ENCODE results near the gene NOS2. TPM values are rescaled to one million over a fixed set of nuclear protein-coding genes. Genes with fewer than 3 reads are reported as not detected.
A peak's percentile ranks its signal among the peaks of the same experiment; 100 is the strongest.

The NOS2 gene
- total RNA-seq, 2 donors from 2014 or later = not detected

GRCh38 chr17:27783440-27784350, 16.6 kb downstream of the NOS2 start:
- H3K27me3 Mint-ChIP-seq = peaks cover 12% of the 10 kb centered on the region
- H3K4me3 Mint-ChIP-seq = no peak overlapping the region
- H3K9me3 Mint-ChIP-seq = no peaks in the 10 kb centered on the region
- no peaks in the 10 kb centered on the region for H3K36me3 Mint-ChIP-seq (ENCODE audit: low read depth)
- no peak for ATAC-seq (replicated peaks)
- H3K27ac Mint-ChIP-seq = no peak overlapping the region
- H3K4me1 Mint-ChIP-seq = no peaks in the 10 kb centered on the region

- Mint-ChIP-seq H3K27ac (no peak overlapping the region), H3K4me1 (no peaks in the 10 kb centered on the region), H3K27me3 (peaks cover 12% of the 10 kb centered on the region), H3K4me3 (no peak overlapping the region), H3K36me3 (ENCODE audit: low read depth) (no peaks in the 10 kb centered on the region), H3K9me3 (no peaks in the 10 kb centered on the region)
- ATAC-seq (replicated peaks) = no peak
These were observed 17.5 kb downstream of the NOS2 start for GRCh38 chr17:27782791-27783206.

DNA sequence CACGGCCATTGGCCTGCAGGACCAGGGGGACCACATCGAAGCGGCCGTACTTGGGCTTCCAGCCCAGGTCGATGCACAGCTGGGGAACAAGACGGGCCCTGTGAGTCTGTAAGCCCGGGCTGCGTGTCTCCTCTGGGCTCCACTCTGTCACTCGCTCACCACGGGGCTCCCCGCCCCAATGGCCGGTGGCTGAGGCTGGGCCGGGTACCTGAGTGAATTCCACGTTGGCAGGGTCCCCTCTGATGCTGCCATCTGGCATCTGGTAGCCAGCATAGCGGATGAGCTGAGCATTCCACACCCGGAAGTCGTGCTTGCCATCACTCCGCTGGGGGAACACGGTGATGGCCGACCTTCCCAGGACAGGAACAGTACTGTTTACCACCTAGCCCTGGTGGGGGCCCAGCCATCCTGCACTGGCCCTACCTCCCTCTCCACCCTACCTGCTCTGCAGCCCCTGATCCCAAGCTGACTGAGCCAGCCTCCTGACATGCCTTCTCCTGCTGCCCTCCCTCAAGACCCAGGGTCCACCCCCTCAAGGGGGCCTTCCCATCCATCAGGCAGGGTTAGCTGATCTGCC, 19.4 kb downstream of the NOS2 start:
- ATAC-seq (replicated peaks) = no peak
- H3K27ac Mint-ChIP-seq = no peak overlapping the region
- peaks cover 12% of the 10 kb centered on the region for H3K27me3 Mint-ChIP-seq
- no peaks in the 10 kb centered on the region for H3K9me3 Mint-ChIP-seq
- H3K4me3 Mint-ChIP-seq = no peak overlapping the region
- H3K4me1 Mint-ChIP-seq = no peaks in the 10 kb centered on the region
- no peaks in the 10 kb centered on the region for H3K36me3 Mint-ChIP-seq (ENCODE audit: low read depth)

DNA sequence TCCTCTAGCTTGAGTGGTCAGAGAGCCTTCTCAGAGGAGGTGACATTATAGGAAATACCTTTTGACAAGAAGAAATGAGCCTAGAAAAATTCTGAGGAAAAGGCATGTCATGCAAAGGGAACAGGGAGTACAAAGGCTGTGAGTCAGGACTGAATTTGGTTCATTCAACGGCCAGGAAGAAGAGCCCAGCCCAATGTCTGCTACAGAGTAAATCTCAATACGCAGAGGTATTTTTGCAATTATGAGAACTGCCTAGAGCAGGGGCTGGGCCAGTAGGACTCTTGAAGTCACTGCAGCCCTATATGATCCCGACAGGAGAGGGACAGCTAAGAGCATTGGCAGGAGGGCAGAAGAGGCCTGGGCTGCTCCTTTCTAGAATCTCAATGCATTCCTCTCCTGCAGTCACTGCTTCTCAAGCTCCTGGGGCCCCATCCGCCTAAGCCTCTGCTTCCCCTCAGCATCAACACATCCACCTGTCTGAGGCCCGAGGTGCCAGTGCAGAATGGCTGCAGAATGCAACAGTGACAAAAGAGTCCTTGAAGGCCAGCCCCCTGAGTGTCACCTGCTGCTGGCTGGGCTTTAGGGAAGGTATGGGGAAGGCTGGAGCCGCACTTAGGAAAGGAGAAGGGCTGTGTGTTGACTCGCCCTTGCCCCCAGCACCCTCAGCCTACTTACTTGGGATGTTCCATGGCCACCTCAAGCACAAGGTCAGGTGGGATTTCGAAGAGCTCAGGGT, 20.1 kb downstream of the NOS2 start:
- no peak overlapping the region for H3K4me3 Mint-ChIP-seq
- ATAC-seq (replicated peaks) = no peak
- no peaks in the 10 kb centered on the region for H3K9me3 Mint-ChIP-seq
- no peaks in the 10 kb centered on the region for H3K4me1 Mint-ChIP-seq
- peaks cover 12% of the 10 kb centered on the region for H3K27me3 Mint-ChIP-seq
- no peak overlapping the region for H3K27ac Mint-ChIP-seq
- H3K36me3 Mint-ChIP-seq (ENCODE audit: low read depth) = no peaks in the 10 kb centered on the region

GRCh38 chr17:27778183-27778582, 22.1 kb downstream of the NOS2 start:
- Mint-ChIP-seq H3K27ac (no peak overlapping the region), H3K36me3 (ENCODE audit: low read depth) (no peaks in the 10 kb centered on the region), H3K4me3 (no peak overlapping the region), H3K27me3 (peaks cover 12% of the 10 kb centered on the region), H3K9me3 (no peaks in the 10 kb centered on the region), H3K4me1 (no peaks in the 10 kb centered on the region)
- ATAC-seq (replicated peaks) = peak; percentile 47

DNA sequence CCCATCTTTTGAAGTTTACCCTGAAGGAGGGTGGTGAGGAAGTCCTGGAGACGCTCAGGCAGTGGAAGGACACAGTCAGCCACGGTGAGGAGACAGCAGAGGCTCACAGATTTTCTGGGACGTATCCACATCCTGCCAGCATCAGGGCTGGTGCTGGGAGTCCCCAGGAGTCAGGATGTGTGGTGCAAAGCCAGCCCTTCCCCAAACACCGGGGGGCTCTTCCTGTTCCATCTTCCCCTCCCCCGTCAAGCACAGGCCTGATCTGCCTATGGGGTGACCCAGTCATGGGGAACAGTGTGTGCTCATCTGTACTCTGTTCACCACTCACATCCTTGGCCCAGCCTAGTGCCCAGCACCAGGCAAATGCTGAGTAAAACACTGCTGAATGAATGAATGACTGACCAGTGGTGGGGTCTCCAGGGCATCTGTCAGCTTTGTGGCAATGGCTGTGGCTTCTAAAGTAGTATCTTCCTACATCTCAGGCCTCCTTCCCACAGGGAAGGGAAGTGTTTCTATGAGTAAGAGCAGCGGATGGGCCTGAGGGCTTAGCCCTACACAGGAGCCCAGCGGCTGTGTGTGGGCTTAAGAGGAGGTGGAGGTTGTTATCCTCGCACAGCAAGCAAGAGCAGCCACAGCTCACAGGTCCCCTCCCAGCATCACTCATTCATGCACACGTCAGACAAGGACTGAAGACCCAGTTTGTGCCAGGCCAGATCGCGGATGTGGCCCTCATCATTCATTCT, 23.3 kb downstream of the NOS2 start:
- Mint-ChIP-seq H3K36me3 (ENCODE audit: low read depth) (no peaks in the 10 kb centered on the region), H3K4me3 (no peak overlapping the region), H3K27ac (no peak overlapping the region), H3K27me3 (peaks cover 8% of the 10 kb centered on the region), H3K4me1 (no peaks in the 10 kb centered on the region), H3K9me3 (no peaks in the 10 kb centered on the region)
- ATAC-seq (replicated peaks) = no peak

DNA sequence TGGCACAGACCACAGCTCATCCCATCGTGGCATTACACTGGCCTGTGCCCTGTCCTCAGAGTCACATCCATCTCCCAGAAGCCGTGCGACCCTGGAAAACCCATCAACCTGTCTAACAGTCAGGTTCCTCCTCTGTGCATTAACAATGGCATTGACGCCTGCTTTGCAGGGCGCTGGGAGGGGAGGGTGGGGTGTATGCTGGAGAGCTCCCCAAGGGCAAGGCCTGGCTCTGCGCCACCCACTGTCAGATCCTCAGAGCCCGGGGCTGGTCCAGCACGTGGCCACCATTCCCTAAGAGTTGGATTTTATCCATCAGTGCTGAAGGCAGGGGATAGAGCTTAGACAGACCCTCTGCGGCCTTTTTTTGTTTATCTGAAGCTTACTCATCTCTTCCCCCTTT, 28.7 kb downstream of the NOS2 start:
- ATAC-seq (replicated peaks) = no peak
- Mint-ChIP-seq H3K4me1 (no peaks in the 10 kb centered on the region), H3K36me3 (ENCODE audit: low read depth) (no peaks in the 10 kb centered on the region), H3K4me3 (no peak overlapping the region), H3K27me3 (no peaks in the 10 kb centered on the region), H3K9me3 (no peaks in the 10 kb centered on the region), H3K27ac (no peak overlapping the region)

DNA sequence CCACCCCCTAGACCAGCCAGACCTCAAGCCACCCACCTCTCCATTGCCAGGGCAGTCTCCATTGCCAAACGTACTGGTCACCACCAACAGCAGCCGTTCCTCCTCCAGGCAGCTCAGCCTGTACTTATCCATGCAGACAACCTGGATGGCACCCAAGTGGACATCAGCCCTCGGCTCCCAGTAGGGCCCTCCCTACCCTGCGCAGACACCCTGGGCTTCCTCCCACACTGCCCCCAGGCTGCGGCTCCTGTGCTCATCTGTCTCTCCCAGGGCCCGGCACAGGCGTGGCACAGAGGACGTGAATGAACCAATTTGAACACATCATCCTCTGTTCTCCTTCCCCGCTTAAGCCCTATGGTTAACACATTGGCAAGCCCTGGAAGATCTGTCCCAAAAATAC, 29.5 kb downstream of the NOS2 start:
- Mint-ChIP-seq H3K36me3 (ENCODE audit: low read depth) (no peaks in the 10 kb centered on the region), H3K27me3 (no peaks in the 10 kb centered on the region), H3K4me1 (no peaks in the 10 kb centered on the region), H3K27ac (no peak overlapping the region), H3K4me3 (no peak overlapping the region), H3K9me3 (no peaks in the 10 kb centered on the region)
- no peak for ATAC-seq (replicated peaks)

DNA sequence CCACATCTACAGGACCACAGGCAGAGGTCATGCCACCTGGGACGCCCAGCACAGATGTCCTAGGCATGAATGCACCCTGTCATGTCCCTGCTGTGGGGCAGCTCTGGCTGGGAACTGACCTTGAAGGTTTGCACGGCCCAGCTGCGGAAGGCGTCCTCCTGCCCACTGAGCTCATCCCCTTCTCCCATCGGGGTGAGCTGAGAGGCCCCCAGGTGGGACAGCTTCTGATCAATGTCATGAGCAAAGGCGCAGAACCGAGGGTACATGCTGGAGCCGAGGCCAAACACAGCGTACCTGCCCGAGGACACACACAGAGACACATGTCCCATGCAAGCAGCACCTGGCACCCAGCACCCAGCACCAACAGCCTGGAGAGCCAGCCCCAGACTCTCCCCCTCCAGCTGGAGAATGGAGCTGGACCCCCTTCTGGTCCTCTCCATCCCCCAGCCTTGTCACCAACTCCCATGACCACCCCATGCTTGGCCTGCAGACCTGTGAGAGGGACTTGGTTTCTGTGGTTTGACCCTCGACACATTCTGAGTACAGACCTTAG, 31.4 kb downstream of the NOS2 start:
- no peak for ATAC-seq (replicated peaks)

GRCh38 chr17:27766438-27766837, 33.9 kb downstream of the NOS2 start:
- H3K9me3 Mint-ChIP-seq = no peaks in the 10 kb centered on the region
- H3K27me3 Mint-ChIP-seq = no peaks in the 10 kb centered on the region
- H3K4me3 Mint-ChIP-seq = no peak overlapping the region
- H3K4me1 Mint-ChIP-seq = no peaks in the 10 kb centered on the region
- H3K36me3 Mint-ChIP-seq (ENCODE audit: low read depth) = no peaks in the 10 kb centered on the region
- no peak for ATAC-seq (replicated peaks)
- H3K27ac Mint-ChIP-seq = no peak overlapping the region

More for the DNA sequence above, 31.4 kb downstream of the NOS2 start:
- Mint-ChIP-seq H3K4me1 (no peaks in the 10 kb centered on the region), H3K36me3 (ENCODE audit: low read depth) (no peaks in the 10 kb centered on the region), H3K27ac (no peak overlapping the region), H3K27me3 (no peaks in the 10 kb centered on the region), H3K9me3 (no peaks in the 10 kb centered on the region), H3K4me3 (no peak overlapping the region)

- H3K4me1 Mint-ChIP-seq = no peaks in the 10 kb centered on the region
- no peaks in the 10 kb centered on the region for H3K9me3 Mint-ChIP-seq
- H3K4me3 Mint-ChIP-seq = no peak overlapping the region
- H3K27ac Mint-ChIP-seq = no peak overlapping the region
- H3K27me3 Mint-ChIP-seq = no peaks in the 10 kb centered on the region
- no peaks in the 10 kb centered on the region for H3K36me3 Mint-ChIP-seq (ENCODE audit: low read depth)
- no peak for ATAC-seq (replicated peaks)
These were observed 35.0 kb downstream of the NOS2 start for GRCh38 chr17:27765353-27765752.

- no peaks in the 10 kb centered on the region for H3K36me3 Mint-ChIP-seq (ENCODE audit: low read depth)
- H3K27me3 Mint-ChIP-seq = no peaks in the 10 kb centered on the region
- no peaks in the 10 kb centered on the region for H3K9me3 Mint-ChIP-seq
- no peak for ATAC-seq (replicated peaks)
- H3K27ac Mint-ChIP-seq = no peak overlapping the region
- no peaks in the 10 kb centered on the region for H3K4me1 Mint-ChIP-seq
- H3K4me3 Mint-ChIP-seq = no peak overlapping the region
These were observed 35.7 kb downstream of the NOS2 start for GRCh38 chr17:27764589-27764988.

DNA sequence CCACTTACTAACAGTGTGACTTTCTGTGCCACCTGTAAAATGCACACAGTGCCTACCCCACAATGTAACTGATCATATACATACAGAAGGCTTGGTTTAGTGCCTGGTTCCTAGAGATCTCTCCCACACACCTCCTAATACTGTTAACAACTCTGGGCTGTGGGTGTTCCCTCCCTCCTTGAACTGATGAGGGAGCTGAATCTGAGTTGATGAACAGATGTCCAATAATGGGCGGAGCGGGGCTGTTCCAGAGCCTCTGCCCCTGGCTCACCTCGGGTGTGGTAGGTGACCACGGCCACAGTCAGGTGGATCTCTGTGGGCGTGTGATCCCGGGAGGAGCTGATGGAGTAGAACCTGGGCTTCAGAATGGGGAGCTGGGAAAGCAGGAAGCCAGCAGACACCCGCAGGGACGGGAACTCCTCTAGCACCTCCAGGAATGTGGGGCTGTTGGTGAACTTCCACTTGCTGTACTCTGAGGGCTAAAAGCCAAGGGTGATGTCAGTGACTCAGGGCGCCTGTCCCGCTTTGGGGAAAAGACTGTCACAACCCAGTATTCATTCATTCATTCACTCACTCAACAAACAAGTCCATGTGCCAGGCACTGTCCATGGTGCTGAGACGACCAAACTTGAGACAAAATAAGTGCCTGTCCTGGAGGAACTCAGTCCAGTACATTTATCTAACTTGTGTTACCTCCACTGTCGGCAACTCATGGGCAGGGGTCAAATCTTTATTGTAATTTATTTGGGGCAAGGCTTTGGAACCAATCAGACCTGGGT, 37.6 kb downstream of the NOS2 start:
- no peaks in the 10 kb centered on the region for H3K27me3 Mint-ChIP-seq

More for the DNA sequence above, 37.6 kb downstream of the NOS2 start:
- Mint-ChIP-seq H3K36me3 (ENCODE audit: low read depth) (no peaks in the 10 kb centered on the region), H3K27ac (no peak overlapping the region), H3K4me1 (no peaks in the 10 kb centered on the region), H3K4me3 (no peak overlapping the region), H3K9me3 (no peaks in the 10 kb centered on the region)
- no peak for ATAC-seq (replicated peaks)
